BE2C (cell line): ENCODE measurements around the gene ASGR1.
"Not testable (repeated sequence)": the region's sequence is repeated elsewhere in the genome, so short reads cannot be mapped to it uniquely, and the experiment has no call there.

Source experiments
- DNase-seq: peaks from one replicate; pipeline ENCODE4 v3.0.0-alpha.2; 2020
- H3K27me3 ChIP-seq: fragments of 250-450 bp; sonication (Bioruptor Pico); 2 replicates; pipeline ENCODE4 v1.5.1; 2020; ENCODE audit warnings: mild to moderate bottlenecking
- H3K36me3 ChIP-seq: fragments of 250-450 bp; sonication (Bioruptor Pico); 2 replicates; pipeline ENCODE4 v1.5.1; 2020; ENCODE audit warnings: mild to moderate bottlenecking
- H3K4me1 ChIP-seq: fragments of 250-450 bp; sonication (Bioruptor Pico); 2 replicates; pipeline ENCODE4 v1.5.1; 2020
- H3K4me3 ChIP-seq: 2 replicates; pipeline ENCODE4 v1.5.1; 2011; ENCODE audit warnings: low read depth, low read length
- H3K9me3 ChIP-seq: fragments of 250-450 bp; sonication (Bioruptor Pico); 2 replicates; pipeline ENCODE4 v1.5.1; 2020
- CTCF ChIP-seq: IDR thresholded peaks from 2 replicates; pipeline ENCODE4 v1.5.1; 2012; ENCODE audit warnings: mild to moderate bottlenecking, low read depth, low read length

The ASGR1 gene

GRCh38 chr17:7128160-7128559 is 51.0 kb downstream of the ASGR1 start:
- H3K9me3 ChIP-seq = no peaks in the 10 kb centered on the region

GRCh38 chr17:7127501-7127900 is 51.7 kb downstream of the ASGR1 start:
- not testable (repeated sequence) for H3K9me3 ChIP-seq, DNase-seq, H3K36me3 ChIP-seq, H3K4me1 ChIP-seq, H3K4me3 ChIP-seq
- peaks cover 40% of the 10 kb centered on the region for H3K27me3 ChIP-seq

More at GRCh38 chr17:7128160-7128559, 51.0 kb downstream of the ASGR1 start:
- TF ChIP-seq CTCF = no peak
- no peak for DNase-seq
- Histone ChIP-seq H3K4me3 (no peak overlapping the region), H3K36me3 (no peaks in the 10 kb centered on the region), H3K27me3 (peaks cover 38% of the 10 kb centered on the region), H3K4me1 (no peaks in the 10 kb centered on the region)

GRCh38 chr17:7126386-7126785 is 52.8 kb downstream of the ASGR1 start:
- H3K4me3 ChIP-seq, DNase-seq: not testable (repeated sequence)

GRCh38 chr17:7124923-7125322 is 54.2 kb downstream of the ASGR1 start:
- DNase-seq = no peak
- Histone ChIP-seq H3K4me3 (no peak overlapping the region), H3K4me1 (no peaks in the 10 kb centered on the region), H3K27me3 (peaks cover 29% of the 10 kb centered on the region), H3K36me3 (no peaks in the 10 kb centered on the region), H3K9me3 (no peaks in the 10 kb centered on the region)
- TF ChIP-seq CTCF = no peak

More at GRCh38 chr17:7126386-7126785, 52.8 kb downstream of the ASGR1 start:
- not testable (repeated sequence) for H3K9me3 ChIP-seq, H3K36me3 ChIP-seq, H3K4me1 ChIP-seq
- H3K27me3 ChIP-seq = peaks cover 38% of the 10 kb centered on the region

GRCh38 chr17:7123844-7124243 is 55.3 kb downstream of the ASGR1 start:
- Histone ChIP-seq H3K4me3 (no peak overlapping the region), H3K27me3 (peaks cover 22% of the 10 kb centered on the region), H3K36me3 (no peaks in the 10 kb centered on the region), H3K4me1 (no peaks in the 10 kb centered on the region), H3K9me3 (no peaks in the 10 kb centered on the region)
- DNase-seq = no peak
- TF ChIP-seq CTCF = no peak
